GM12878 (cell line): Measurements from ENCODE around the gene CTSS. TPM values are rescaled to one million over a fixed set of nuclear protein-coding genes. Genes with fewer than 3 reads are reported as not detected.

ENCODE experiments used
- ATF7 ChIP-seq: fragments of 450-650 bp; IDR thresholded peaks from 2 replicates; pipeline ENCODE4 v1.6.1; 2016; ENCODE audit warnings: low read depth, mild to moderate bottlenecking
- IKZF2 ChIP-seq, 2 experiments: fragments of 450-650 bp; IDR thresholded peaks; 2 replicates each; pipeline ENCODE4 v1.6.1; 2017; ENCODE audit warnings: mild to moderate bottlenecking in 2 of 2, moderate library complexity in 2 of 2
- MYB ChIP-seq: fragments of 150-350 bp; IDR thresholded peaks from 2 replicates; pipeline ENCODE4 v1.6.1; 2014; ENCODE audit warnings: mild to moderate bottlenecking, low read depth, low read length, borderline replicate concordance
- NR2C2 ChIP-seq: IDR thresholded peaks from 2 replicates; pipeline ENCODE4 v1.6.1; 2011; ENCODE audit warnings: borderline replicate concordance, low read depth; ENCODE audit not compliant: control insufficient read depth, insufficient read length
- PKNOX1 ChIP-seq: fragments of 450-650 bp; IDR thresholded peaks from 2 replicates; pipeline ENCODE4 v1.6.1; 2016; ENCODE audit warnings: mild to moderate bottlenecking
- POU2F2 ChIP-seq: IDR thresholded peaks from 3 replicates; pipeline ENCODE4 v1.6.1; 2011; ENCODE audit warnings: low read depth, mild to moderate bottlenecking, low read length, borderline replicate concordance
- RAD51 ChIP-seq: fragments of 450-650 bp; IDR thresholded peaks from 2 replicates; pipeline ENCODE4 v1.6.1; 2016; ENCODE audit warnings: moderate library complexity, mild to moderate bottlenecking, inconsistent platforms
- RFX5 ChIP-seq: IDR thresholded peaks from 2 replicates; pipeline ENCODE4 v1.6.1; 2011; ENCODE audit warnings: low read depth, low read length, improper control_type of control experiment
- SREBF2 ChIP-seq: IDR thresholded peaks from 2 replicates; pipeline ENCODE4 v1.6.1; 2012; ENCODE audit warnings: mild to moderate bottlenecking, low read length
- STAT3 ChIP-seq: IDR thresholded peaks from 2 replicates; pipeline ENCODE4 v1.6.1; 2011; ENCODE audit warnings: low read depth, low read length, improper control_type of control experiment
- YY1 ChIP-seq: IDR thresholded peaks from 2 replicates; pipeline ENCODE4 v1.6.1; 2011; ENCODE audit warnings: low read depth, mild to moderate bottlenecking, low read length
- polyA plus RNA-seq, 11 experiments: library from polyadenylated mRNA; depleted of rRNA in 4 of 11; unstranded in 6 of 11; stranded (reverse) in 5 of 11; fragments of >200 nt; fragmentation: Nextera tagmentation in 4 of 11; fragmentation: Illumina TruSeq in 1 of 11; extraction: Ambion mirVana in 4 of 11; extraction: Trizol in 1 of 11; gene quantifications; 1 replicate in 1 of 11; 2 replicates in 10 of 11; pipeline versions ENCODE4 v1.2.1 to v1.2.3, GENCODE V29; 2011 to 2016; ENCODE audit warnings: inconsistent platforms in 2 of 11, missing spikeins in 2 of 11, low read depth in 1 of 11
- total RNA-seq, 4 experiments: library from RNA; depleted of rRNA in 3 of 4; stranded (reverse); fragments of >200 nt in 3 of 4; fragmentation: Illumina TruSeq in 1 of 4; extraction: Trizol in 1 of 4; gene quantifications; 2 replicates each; pipeline versions ENCODE4 v1.2.1 to v1.2.3, GENCODE V29; 2013 to 2021
- TF ChIP-seq, protein P1 (sequence below): IDR thresholded peaks from 2 replicates; pipeline ENCODE4 v1.6.1; 2012; ENCODE audit warnings: mild to moderate bottlenecking, low read depth, low read length
- TF ChIP-seq, protein P2 (sequence below): IDR thresholded peaks from 2 replicates; pipeline ENCODE4 v1.6.1; 2012; ENCODE audit warnings: low read depth, low read length, improper control_type of control experiment

The CTSS gene
- total and polyA plus RNA-seq, 10 of the 15 experiments (the other 5 are each of a cell fraction or from before 2014, with no cell fraction given), result 32.8 to 174 (median 60.9) TPM

- TF ChIP-seq, protein P1, sequence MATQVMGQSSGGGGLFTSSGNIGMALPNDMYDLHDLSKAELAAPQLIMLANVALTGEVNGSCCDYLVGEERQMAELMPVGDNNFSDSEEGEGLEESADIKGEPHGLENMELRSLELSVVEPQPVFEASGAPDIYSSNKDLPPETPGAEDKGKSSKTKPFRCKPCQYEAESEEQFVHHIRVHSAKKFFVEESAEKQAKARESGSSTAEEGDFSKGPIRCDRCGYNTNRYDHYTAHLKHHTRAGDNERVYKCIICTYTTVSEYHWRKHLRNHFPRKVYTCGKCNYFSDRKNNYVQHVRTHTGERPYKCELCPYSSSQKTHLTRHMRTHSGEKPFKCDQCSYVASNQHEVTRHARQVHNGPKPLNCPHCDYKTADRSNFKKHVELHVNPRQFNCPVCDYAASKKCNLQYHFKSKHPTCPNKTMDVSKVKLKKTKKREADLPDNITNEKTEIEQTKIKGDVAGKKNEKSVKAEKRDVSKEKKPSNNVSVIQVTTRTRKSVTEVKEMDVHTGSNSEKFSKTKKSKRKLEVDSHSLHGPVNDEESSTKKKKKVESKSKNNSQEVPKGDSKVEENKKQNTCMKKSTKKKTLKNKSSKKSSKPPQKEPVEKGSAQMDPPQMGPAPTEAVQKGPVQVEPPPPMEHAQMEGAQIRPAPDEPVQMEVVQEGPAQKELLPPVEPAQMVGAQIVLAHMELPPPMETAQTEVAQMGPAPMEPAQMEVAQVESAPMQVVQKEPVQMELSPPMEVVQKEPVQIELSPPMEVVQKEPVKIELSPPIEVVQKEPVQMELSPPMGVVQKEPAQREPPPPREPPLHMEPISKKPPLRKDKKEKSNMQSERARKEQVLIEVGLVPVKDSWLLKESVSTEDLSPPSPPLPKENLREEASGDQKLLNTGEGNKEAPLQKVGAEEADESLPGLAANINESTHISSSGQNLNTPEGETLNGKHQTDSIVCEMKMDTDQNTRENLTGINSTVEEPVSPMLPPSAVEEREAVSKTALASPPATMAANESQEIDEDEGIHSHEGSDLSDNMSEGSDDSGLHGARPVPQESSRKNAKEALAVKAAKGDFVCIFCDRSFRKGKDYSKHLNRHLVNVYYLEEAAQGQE, result no peak
- TF ChIP-seq ATF7 (peak; percentile 65), PKNOX1 (peak; percentile 79), MYB (no peak), NR2C2 (no peak), RAD51 (peak; percentile 88), IKZF2 (IDR thresholded peaks at IDR 0.05) (peak; percentile 79 to 83; a peak in 3 of 4 replicates), SREBF2 (no peak), STAT3 (0 out of 2 replicates have a peak, but pooled peaks have one; percentile 9), RFX5 (no peak), YY1 (no peak), POU2F2 (no peak)
- TF ChIP-seq, protein P2, sequence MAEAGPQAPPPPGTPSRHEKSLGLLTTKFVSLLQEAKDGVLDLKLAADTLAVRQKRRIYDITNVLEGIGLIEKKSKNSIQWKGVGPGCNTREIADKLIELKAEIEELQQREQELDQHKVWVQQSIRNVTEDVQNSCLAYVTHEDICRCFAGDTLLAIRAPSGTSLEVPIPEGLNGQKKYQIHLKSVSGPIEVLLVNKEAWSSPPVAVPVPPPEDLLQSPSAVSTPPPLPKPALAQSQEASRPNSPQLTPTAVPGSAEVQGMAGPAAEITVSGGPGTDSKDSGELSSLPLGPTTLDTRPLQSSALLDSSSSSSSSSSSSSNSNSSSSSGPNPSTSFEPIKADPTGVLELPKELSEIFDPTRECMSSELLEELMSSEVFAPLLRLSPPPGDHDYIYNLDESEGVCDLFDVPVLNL, result no peak
Observed at GRCh38 chr1:150765296-150765976, at the start of gene CTSS (continued).
